Measurements from ENCODE around the gene RFTN1.

Gene RFTN1

DNA sequence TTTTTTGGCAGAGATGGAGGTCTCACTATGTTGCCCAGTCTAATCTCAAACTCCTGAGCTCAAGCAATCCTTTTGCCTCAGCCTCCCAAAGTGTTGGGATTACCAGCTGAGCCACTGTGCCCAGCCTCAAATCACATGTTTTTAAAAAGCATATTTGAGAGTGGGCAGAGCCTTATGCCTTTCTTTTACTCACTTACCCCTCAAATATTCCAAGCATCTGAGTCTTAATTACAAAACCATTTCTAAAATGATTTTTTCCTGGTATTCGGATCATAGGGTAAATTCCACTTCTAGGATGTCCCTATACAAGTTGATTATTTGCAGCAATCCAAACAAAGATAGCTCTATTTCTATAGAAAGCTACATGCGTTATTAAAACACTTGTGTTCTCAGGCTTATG is 106.1 kb downstream of the RFTN1 start:
- DNase-seq (ENCODE audit: low read depth in 2 of 2): no peak

DNA sequence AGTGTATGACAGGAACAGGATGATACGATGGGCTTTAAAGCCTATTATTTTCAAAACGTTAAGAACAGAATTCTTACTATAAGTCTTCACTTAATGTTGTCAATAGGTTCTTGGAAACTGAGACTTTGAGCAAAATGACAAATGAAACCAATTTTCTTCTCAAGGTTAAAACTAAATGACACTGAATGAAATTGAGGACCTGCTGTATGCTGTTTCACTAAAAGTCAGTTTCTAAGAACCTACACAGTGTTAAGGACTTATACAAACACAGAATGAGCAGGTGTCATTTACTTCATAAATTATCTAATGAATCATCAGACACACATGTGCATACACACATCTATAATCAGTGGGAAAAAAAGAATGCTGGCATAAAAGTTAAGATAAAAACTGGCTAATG is 106.9 kb downstream of the RFTN1 start:
- no peak for DNase-seq (ENCODE audit: low read depth in 2 of 2)

- DNase-seq (ENCODE audit: low read depth in 2 of 2): no peak
Observed at GRCh38 chr3:16406166-16406565, 107.3 kb downstream of the RFTN1 start.

- DNase-seq (ENCODE audit: low read depth in 2 of 2): no peak
Observed at GRCh38 chr3:16404349-16404895, 109.1 kb downstream of the RFTN1 start.

GRCh38 chr3:16402451-16402850 is 111.0 kb downstream of the RFTN1 start:
- DNase-seq (ENCODE audit: low read depth in 2 of 2): no peak

DNA sequence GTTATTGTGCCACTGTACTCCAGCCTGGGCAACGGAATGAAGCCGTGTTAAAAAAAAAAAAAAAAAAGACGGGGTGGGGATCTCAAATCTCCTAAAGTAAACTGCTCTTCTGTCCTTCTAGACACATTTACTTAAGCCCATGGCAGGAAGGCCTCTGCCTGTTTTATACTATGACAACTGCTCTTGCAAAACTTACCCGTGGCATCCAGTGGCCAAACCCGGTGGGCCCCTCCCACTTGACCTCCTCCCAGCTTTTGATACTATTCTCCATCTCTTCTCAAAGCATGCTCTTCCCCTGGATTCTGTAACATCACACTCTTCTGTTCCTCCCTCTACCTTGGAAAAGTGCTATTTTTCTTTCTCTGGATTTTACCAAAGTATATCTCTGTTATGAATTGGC is 112.2 kb downstream of the RFTN1 start:
- no peak for DNase-seq (ENCODE audit: low read depth in 2 of 2)

DNA sequence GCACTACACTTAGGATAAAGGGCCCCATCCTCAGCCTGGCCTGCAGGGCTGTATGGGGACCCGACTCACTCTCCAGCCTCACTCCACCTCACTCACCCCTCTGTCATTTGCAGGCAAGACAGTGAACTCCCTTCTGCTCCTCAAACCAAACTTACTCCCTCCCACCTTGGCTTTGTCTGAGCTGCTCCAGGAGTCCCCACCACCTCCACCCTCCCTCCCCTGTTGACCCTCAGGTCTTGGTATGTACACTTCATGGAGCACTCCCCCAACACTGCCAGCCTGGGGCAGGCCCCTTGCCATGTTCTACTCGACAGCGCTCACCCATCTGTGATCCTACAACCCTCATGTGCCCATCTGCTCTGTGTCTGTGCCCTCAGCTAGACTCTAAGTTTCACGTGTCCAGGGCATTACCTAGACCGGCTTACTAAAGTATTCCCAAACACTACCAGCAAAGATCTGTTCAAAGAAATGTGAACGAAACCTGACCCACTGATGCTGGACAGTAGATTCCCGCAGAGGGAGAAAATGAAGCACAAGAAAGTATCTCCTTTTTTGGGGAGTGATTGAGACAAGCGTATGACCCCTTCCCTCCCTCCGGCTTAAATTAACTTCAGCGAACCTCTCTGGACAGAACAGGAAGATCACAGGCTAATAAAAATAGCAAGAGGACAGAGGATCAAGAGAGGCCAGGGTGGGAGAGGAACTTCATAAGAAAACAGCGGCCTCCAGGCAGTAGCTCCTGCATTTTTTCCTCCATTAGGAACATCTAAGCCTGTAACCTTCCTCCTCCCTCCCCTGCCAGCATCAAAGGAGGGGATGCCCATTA is 113.2 kb downstream of the RFTN1 start:
- DNase-seq (ENCODE audit: low read depth in 2 of 2): no peak

GRCh38 chr3:16399473-16399872 is 114.0 kb downstream of the RFTN1 start:
- no peak for DNase-seq (ENCODE audit: low read depth in 2 of 2)

DNA sequence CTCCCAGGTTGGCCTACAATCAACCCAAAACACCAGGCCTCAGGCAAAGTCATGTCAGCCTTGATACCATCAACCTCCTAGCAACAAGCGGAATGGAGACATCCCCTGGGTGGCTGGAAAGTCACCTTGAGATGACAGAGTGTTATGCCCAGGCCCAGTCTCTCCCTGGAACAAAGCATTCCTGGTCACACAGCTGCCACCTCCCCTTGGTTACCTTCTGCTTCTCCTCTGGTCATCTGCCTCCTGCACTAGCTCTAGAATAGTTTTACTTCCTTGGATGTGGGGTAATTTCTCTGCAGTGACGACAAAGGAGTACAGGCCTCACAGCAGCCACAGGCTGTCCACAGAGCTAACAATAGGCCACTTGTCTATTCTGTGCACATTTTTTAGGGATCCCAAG is 114.9 kb downstream of the RFTN1 start:
- no peak for DNase-seq (ENCODE audit: low read depth in 2 of 2)

GRCh38 chr3:16396202-16396601 is 117.3 kb downstream of the RFTN1 start:
- DNase-seq (ENCODE audit: low read depth in 2 of 2): no peak

DNA sequence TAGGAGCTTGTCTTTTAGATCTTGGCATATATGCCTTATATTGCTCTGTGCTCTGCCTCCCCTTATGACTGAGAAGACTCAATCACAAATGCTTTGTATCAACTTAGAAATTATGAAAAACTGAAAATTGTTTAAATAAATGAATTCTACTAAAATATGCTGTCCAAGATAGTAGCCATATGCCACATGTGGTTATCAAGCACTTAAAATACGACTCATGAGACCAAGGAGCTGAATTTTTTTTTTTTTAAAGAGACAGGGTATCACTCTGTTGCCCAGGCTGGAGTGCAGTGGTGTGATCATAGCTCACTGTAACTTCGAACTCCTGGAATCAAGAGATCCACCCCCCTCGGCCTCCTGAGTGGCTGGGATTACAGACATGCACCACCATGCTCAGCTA is 118.3 kb downstream of the RFTN1 start:
- DNase-seq (ENCODE audit: low read depth in 2 of 2): no peak

GRCh38 chr3:16394639-16395038 is 118.9 kb downstream of the RFTN1 start:
- no peak for DNase-seq (ENCODE audit: low read depth in 2 of 2)

- DNase-seq (ENCODE audit: low read depth in 2 of 2): no peak
Observed at GRCh38 chr3:16392717-16393116, 120.8 kb downstream of the RFTN1 start.

- DNase-seq (ENCODE audit: low read depth in 2 of 2): no peak
Observed at GRCh38 chr3:16392065-16392464, 121.4 kb downstream of the RFTN1 start.

DNA sequence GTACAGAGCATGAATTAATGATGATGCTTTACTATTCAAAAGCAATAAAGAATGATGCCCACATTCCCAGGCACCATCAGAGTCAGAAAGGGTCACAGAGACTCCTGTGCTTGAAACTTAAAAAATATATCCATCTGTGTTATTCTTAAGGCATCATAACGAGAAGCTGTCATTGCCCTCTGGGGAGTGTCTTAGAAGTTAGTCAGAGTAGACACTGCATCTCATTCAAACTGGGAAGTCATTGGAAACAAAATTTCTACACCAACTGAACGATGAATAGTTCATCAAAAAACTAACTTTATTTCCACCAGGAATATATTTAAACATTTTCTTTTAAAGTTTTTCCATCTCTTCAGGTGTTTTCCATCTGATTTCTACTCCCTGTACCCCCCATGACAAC is 122.9 kb downstream of the RFTN1 start:
- DNase-seq (ENCODE audit: low read depth in 2 of 2): no peak

- DNase-seq (ENCODE audit: low read depth in 2 of 2): no peak
Observed at GRCh38 chr3:16388850-16389441, 124.6 kb downstream of the RFTN1 start.

GRCh38 chr3:16386561-16386960 is 126.9 kb downstream of the RFTN1 start:
- DNase-seq (ENCODE audit: low read depth in 2 of 2): no peak

DNA sequence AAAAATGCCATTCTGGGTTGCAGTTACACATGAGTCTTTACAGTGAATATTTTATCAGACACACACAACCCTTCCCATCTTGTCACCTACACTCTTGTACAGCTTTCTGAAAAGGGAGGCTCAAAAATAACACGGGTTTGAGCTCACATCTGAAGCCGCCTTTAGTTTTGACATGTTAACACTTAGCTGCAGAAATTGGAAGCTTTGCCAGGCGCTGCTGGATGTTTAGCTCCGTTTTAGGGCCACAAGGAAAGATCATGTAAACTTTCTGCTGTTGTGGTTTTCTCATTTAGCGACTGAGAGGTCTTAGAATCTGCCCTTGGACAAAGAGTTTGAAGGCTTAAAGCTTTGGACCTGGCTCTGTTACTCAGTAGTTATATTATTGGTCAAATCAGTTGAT is 128.3 kb downstream of the RFTN1 start:
- DNase-seq (ENCODE audit: low read depth in 2 of 2): no peak

DNA sequence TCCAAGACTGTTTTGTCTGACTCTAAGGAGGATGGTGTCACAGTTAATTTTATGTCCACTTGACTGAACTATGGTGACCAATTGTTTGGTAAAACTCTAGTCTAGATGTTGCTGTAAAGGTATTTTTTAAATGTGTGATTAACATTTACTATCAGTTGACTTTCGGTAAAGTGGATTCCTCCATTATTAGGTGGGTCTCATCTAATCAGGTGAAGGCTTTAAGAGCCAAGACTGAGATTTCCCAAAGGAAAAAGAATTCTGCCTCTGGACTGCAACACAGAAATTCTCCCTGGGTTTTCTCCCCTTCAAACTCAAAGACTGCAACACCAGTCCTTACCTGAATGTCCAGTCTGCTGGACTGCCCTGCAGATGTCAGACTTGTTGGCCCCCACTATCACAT is 129.6 kb downstream of the RFTN1 start:
- DNase-seq (ENCODE audit: low read depth in 2 of 2): no peak

DNA sequence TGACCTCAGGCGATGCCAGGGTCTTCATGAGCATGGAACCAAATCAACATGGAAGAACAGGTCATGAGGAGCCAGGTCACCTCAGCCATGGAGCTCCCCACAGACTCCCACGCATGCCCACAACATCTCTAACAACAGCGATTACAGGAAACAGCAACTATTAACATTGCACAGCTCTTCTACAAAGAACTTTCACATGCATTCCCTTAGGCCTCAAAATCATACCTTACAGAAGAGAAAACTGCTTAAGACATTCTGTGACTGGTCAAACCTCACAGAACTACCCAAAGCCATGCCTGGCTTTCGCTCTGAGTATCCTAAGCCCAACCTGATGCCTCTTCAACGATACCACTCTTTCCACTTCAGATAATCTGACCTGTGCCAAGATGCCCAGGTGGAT is 130.7 kb downstream of the RFTN1 start:
- no peak for DNase-seq (ENCODE audit: low read depth in 2 of 2)

- DNase-seq (ENCODE audit: low read depth in 2 of 2): no peak
Observed at GRCh38 chr3:16381426-16381825, 132.1 kb downstream of the RFTN1 start.

GRCh38 chr3:16380421-16380820 is 133.1 kb downstream of the RFTN1 start:
- no peak for DNase-seq (ENCODE audit: low read depth in 2 of 2)

DNA sequence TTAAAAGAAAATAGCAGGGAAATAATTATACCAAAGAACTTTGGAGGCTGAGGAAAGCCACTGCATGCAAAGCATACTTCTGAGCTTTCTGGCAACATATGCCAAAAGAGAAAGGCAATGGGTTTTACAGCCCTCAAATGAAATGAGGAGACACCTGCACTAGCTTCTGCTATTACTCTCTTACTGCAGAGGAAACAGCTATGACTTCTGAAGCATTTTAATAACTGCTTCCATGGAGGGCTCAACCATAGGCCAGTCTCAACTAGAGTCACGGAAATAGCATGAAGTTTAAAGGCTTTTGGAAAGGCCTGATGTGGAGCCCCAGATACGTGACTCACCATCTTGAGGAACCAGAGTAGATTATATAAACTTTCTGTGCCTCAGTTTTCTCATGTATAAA is 133.7 kb downstream of the RFTN1 start:
- DNase-seq (ENCODE audit: low read depth in 2 of 2): no peak
